Germinal center (tissue), 1 donor: Measurements from ENCODE around the gene CETP.
"Not testable (repeated sequence)": the region's sequence is repeated elsewhere in the genome, so short reads cannot be mapped to it uniquely, and the experiment has no call there.

Experiments
- DNase-seq: peaks from one replicate; pipeline ENCODE4 v3.0.0; 2012; ENCODE audit warnings: mixed read lengths, low spot score

Gene CETP

DNA sequence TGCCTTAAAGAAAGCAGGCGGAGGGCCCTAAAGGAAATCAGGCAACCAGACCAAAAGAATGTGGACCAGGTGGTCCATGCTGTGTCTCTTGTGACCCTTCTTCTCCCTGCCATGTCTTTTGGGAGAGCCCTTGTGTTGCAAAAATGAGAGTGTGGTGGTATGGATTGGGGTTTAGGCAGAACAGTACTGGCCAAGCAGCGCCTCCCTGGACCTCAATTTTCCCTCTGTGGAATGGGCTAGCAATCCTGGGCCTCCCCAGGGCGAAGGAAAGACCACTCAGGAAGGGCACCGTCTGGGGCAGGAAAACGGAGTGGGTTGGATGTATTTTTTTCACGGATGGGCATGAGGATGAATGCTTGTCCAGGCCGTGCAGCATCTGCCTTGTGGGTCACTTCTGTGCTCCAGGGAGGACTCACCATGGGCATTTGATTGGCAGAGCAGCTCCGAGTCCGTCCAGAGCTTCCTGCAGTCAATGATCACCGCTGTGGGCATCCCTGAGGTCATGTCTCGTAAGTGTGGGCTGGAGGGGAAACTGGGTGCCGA is 20.1 kb downstream of the CETP start:
- no peak for DNase-seq

- no peak for DNase-seq
These were observed 20.9 kb downstream of the CETP start for GRCh38 chr16:56982695-56983094.

GRCh38 chr16:56983211-56983751 is 21.5 kb downstream of the CETP start:
- no peak for DNase-seq

DNA sequence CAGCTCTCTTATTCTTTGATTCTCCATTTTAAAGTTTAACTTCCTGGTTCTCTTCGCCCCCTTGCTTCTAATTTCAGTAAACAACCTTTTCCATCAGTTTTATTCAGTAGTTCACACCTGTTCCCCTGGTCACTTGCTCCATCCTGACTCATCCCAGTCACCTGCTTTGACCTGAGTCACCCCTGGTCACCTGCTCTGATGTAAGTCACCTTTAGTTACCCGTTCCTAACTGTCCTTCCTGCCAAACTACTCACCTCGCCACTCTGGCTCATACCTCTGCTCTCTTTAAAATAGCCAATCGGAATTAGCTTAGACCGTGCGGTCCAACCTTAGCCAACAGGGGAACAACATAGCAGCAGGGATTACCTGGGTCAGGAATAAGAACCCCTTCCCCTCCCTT is 22.9 kb downstream of the CETP start:
- DNase-seq, result no peak

DNA sequence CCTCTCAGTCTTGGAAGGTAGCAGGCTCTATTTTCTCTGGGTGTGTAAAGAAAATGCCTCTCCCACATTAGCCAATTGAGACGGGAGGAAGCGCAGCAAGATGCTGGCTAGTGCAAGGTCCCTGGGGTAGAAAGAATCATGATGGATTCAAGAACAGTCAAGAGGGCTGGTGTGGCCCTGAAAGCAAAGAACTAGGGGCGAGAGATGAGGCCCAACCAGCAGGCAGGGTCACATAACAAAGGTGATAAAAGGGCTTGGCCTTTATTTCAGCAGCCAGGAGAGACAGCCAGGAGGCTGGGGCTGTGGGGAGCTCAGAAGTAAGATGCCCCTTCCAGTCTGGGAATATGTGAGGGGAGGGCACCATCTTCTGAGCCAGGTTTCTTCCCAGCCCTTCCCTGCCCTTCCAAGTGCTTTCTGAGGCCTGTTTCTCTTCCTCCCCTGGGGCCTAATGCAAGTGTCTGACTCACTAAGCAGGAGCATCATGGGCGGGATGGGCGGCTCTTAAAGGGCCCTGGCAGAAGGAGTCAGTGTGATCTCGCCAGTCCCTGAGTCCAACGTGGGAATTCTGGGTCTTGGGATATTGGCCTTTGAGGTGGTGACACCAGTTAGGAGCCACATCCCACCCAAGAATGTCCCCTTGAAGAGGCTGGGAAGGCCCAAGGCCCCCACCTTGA is 23.7 kb downstream of the CETP start:
- no peak for DNase-seq

DNA sequence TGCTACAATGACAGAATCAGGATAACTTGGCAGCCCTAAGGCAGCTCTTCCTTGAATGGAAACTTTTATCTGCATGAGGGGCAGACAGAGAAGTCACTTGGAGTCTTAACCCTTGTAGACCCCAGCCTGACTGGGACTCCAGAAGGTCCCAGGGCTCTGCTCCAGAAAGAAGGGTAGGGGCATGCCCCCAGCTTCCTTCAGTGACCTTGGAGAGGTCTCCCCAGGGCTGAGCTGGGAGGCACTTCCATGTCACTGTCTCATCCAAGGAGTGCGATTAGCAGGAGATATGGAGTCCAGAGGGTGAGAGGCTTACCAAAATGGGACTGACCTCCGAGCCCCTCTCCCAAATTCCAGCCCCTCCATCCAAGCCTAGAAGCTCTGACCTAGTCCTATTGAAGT is 24.2 kb downstream of the CETP start:
- no peak for DNase-seq

GRCh38 chr16:56986361-56986760 is 24.6 kb downstream of the CETP start:
- no peak for DNase-seq

DNA sequence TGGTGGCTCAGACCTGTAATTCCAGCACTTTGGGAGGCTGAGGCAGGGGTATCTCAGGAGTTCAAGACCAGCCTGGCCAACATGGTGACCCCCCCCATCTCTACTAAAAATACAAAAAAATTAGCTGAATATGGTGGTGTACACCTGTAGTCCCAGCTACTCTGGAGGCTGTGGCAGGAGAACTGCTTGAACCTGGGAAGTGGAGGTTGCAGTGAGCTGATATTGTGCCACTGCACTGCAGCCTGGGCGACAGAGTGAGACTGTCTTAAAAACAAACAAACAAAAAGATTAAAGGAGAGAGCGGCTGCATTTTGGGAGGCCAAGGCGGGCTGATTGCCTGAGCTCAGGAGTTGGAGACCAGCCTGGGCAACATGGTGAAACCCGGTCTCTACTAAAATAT is 25.2 kb downstream of the CETP start:
- DNase-seq, result not testable (repeated sequence)

GRCh38 chr16:56987692-56988091 is 25.9 kb downstream of the CETP start:
- no peak for DNase-seq

DNA sequence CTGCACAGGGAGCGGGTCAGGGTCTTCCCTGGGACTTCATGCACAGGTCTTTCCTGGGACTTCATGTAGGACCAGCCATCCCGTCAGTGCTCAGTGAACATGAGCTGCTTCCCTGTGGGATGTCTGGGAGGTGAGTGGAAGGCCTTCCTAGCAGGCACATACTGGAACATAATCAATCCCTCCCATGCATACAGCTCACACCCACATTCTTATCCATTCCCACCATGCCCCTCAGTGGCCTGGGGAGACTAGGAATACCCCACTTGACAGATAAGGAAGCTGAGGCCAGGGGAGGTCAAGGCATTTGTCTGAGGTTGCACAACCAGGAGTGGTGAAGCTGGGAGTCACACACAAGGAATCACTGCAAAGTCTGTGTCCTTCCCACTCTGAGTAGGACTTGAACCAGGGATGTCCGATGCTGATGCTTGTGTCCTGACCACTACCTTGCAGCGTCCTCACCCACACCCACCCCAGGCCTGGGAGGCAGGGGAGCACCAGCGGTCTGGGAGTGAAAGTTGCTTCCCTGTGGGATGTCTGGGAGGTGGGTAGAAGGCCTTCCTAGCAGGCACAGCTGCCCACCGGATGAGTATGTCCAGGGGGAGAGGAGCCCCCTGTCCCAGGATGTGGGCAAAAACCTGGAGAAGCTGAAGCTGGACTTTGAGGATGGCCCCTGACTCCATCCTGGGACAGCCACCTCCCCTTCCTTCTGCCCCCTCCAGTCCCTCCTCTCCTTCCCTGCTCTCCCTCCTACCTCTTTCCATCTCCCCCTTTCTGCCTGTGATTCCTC is 26.6 kb downstream of the CETP start:
- DNase-seq, result no peak

- DNase-seq, result peak; percentile 93
These were observed 27.5 kb downstream of the CETP start, which contains the start of gene NLRC5 for GRCh38 chr16:56988948-56989945. Gene NLRC5, plus strand, starts transcription at chr16:56989557. Its CDS starts 31,156 bp downstream, at chr16:57020713.

DNA sequence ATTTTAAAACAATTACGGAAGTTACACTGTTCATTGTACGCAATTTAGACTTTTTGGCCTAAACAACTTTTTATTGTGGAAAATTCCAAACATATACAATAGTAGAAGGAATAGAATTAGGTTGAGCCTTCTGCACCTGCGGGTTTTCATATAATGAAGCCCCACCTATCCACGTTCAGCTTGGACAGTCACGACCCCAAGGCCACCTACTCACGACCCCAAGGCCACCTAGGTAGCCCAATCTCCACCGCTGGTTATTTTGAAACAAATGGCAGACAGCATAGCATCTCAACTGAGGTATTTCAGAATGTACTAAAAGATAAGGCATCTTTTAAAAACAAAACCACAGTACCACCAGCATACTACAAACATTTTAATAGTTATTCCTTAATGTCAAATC is 28.2 kb downstream of the CETP start:
- no peak for DNase-seq

DNA sequence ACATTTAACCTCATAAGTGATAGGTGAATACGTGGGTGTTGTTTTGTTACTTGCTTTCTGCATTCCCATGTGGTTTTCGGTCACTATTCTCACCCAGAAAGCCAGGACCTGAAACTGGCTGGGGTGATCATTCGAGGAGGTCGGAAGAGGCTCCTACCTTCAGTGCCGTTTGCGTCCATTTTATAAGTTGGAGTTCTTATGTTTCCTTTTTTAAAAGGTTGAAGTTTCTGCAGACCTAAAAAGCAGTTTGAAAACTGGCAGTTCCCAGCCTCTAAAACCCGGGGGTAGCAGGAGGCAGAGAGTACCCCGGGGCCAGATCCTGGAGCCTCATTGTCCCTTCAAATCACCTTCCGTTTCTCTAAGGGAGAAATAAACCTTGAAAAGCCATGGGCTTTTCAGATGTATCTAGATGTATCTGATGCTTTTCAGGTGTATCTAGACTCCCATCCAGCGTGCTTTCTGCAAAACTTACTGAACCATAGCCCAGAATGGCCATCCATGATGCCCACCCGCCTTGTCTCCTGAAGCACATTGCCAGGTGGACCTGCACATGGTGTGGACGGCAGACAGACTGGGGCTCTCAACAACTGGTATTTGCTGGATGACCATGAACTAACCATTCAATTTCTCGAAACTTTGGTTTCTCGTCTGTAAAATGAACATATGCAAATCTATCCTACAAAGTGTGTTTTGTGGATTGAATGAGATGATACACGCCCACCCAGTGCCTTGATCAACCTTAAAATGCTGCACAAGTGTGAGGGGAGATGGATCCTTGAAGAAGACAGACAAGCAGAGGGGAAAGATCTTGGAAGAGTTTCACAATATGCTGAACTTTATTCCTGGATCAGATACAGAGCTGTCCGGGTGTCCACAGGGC is 28.9 kb downstream of the CETP start:
- DNase-seq, result no peak

DNA sequence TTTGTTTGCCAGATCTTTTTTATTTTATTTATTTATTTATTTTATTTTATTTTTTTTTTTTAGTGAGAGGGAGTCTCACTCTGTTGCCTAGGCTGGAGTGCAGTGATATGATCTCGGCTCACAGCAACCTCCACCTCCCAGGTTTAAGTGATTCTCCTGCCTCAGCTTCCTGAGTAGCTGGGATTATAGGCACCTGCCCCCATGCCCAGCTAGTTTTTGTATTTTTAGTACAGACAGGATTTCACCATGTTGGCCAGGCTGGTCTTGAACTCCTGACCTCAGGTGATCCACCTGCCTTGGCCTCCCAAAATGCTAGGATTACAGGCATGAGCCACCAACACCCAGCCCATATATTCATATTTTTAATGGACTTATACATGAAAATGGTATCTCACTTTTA is 30.7 kb downstream of the CETP start:
- not testable (repeated sequence) for DNase-seq

DNA sequence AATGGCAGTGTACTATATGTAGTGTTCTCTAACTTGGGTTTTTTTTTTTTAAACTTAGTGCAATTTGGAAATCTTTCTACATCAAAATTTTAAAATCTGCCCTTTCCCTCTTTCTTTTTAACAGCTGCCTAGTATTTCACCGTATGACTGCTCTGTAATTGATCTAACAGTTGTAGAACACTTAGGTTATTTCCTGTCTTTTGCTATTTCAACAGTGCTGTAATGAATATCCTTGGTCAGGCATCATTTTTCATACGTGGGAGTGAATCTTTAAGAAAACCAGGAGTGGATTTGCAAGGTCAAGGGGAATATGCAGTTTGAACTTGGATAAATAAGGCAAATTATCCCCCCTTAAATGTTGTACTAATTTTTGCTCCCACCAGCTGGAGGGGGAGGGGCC is 31.5 kb downstream of the CETP start:
- DNase-seq, result no peak

DNA sequence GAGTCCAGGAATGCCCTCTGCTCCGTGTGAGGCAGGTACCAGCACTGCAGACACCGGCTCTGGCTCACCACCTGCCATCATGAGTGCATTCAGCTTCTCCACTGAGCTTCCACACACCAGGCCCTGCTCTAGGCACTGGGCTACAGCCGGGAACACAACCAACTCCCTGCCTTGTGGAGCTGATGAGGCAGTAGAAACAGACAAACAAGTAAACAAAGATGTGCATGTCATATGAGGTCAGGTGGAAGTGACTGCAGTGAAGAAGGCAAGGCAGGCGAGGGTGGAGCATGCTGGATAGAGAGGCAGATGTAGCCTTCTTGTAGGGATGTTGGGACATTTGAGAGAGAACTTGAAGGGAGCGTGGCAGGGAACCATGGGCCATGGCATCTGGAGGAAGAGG is 32.6 kb downstream of the CETP start:
- no peak for DNase-seq

GRCh38 chr16:56995136-56995805 is 33.5 kb downstream of the CETP start:
- no peak for DNase-seq

DNA sequence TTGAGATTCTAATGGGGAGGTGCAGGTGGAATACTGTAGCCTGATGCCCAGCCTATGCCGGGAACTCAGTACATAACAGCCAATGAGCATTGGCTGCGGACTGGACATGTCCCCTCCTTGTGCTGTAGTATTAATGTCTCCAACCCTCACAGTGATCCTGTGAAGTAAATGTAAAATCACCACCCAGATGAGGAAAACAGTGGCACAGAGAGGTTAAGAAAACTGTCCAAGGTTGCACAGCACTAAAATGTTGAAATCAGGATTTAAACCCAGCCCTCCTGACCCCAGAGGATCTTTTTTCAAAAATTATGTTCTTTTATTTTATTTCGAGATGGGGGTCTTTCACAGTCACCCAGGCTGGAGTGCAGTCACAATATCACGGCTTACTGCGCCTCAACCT is 35.5 kb downstream of the CETP start:
- no peak for DNase-seq

GRCh38 chr16:56997931-56998330 is 36.2 kb downstream of the CETP start:
- DNase-seq, result no peak

DNA sequence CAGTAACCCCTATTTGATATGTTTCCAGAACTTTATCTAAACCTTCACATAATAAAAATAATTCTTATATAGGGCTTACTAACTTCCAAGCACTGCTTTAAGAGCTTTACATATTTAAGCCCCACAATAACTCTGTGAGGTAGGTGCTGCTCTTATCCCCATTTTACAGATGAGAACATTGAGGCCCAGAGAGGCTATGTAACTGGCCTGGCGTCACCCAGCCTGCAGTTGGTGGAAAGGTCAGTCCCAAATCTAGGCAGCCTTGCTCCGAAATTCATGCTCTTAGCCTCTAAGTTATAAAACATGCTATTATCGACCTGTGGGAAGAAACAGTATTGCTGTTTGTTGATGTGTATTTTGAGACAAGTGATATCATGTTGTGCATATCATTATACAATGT is 36.6 kb downstream of the CETP start:
- no peak for DNase-seq
